ENCODE results near the gene BRD3OS.
A peak's percentile ranks its signal among the peaks of the same experiment; 100 is the strongest.

Gene BRD3OS

GRCh38 chr9:134024828-134025605 is at the start of gene BRD3OS:
BRD3OS (plus strand) TSS chr9:134025481; CDS start chr9:134026748, 1,267 bp downstream.
- DNase-seq (ENCODE audit: low read depth in 2 of 2, low spot score in 1 of 2), result peak; percentile 67 to 82

- DNase-seq (ENCODE audit: low read depth in 2 of 2, low spot score in 1 of 2), result no peak
Observed at GRCh38 chr9:133975511-133975910, 49.8 kb upstream of the BRD3OS start.

- no peak for DNase-seq (ENCODE audit: low read depth in 2 of 2, low spot score in 1 of 2)
Observed at GRCh38 chr9:133976191-133976861, 49.0 kb upstream of the BRD3OS start.

GRCh38 chr9:133976887-133977286 is 48.4 kb upstream of the BRD3OS start:
- no peak for DNase-seq (ENCODE audit: low read depth in 2 of 2, low spot score in 1 of 2)

GRCh38 chr9:133977421-133978201 is 47.7 kb upstream of the BRD3OS start:
- no peak for DNase-seq (ENCODE audit: low read depth in 2 of 2, low spot score in 1 of 2)

- DNase-seq (ENCODE audit: low read depth in 2 of 2, low spot score in 1 of 2), result no peak
Observed at GRCh38 chr9:133978226-133978898, 46.9 kb upstream of the BRD3OS start.

GRCh38 chr9:133978899-133979272 is 46.4 kb upstream of the BRD3OS start:
- DNase-seq (ENCODE audit: low read depth in 2 of 2, low spot score in 1 of 2), result no peak

- DNase-seq (ENCODE audit: low read depth in 2 of 2, low spot score in 1 of 2), result no peak
Observed at GRCh38 chr9:133979273-133979920, 45.9 kb upstream of the BRD3OS start.

GRCh38 chr9:133979921-133980863 is 45.1 kb upstream of the BRD3OS start:
- no peak for DNase-seq (ENCODE audit: low read depth in 2 of 2, low spot score in 1 of 2)

GRCh38 chr9:133980864-133981588 is 44.3 kb upstream of the BRD3OS start:
- DNase-seq (ENCODE audit: low read depth in 2 of 2, low spot score in 1 of 2), result no peak

- DNase-seq (ENCODE audit: low read depth in 2 of 2, low spot score in 1 of 2), result no peak
Observed at GRCh38 chr9:133981589-133981957, 43.7 kb upstream of the BRD3OS start.

- DNase-seq (ENCODE audit: low read depth in 2 of 2, low spot score in 1 of 2), result no peak
Observed at GRCh38 chr9:133981958-133982681, 43.2 kb upstream of the BRD3OS start.

GRCh38 chr9:133982971-133983720 is 42.1 kb upstream of the BRD3OS start:
- no peak for DNase-seq (ENCODE audit: low read depth in 2 of 2, low spot score in 1 of 2)

- DNase-seq (ENCODE audit: low read depth in 2 of 2, low spot score in 1 of 2), result no peak
Observed at GRCh38 chr9:133986061-133986460, 39.2 kb upstream of the BRD3OS start.

GRCh38 chr9:133986774-133987445 is 38.4 kb upstream of the BRD3OS start:
- DNase-seq (ENCODE audit: low read depth in 2 of 2, low spot score in 1 of 2), result no peak

- DNase-seq (ENCODE audit: low read depth in 2 of 2, low spot score in 1 of 2), result no peak
Observed at GRCh38 chr9:133987446-133987788, 37.9 kb upstream of the BRD3OS start.

GRCh38 chr9:133987946-133988665 is 37.2 kb upstream of the BRD3OS start:
- DNase-seq (ENCODE audit: low read depth in 2 of 2, low spot score in 1 of 2), result no peak

Measured in stimulated activated CD8-positive, alpha-beta memory T cell treated with anti-CD3 and anti-CD28 coated beads, Interleukin-4, amount 100 ng/mL, for 4 hours (primary cell).